Activated CD4-positive, alpha-beta memory T cell treated with anti-CD3 and anti-CD28 coated beads for 36 hours (primary cell): ENCODE measurements around the gene FRAS1. TPM values are rescaled to one million over a fixed set of nuclear protein-coding genes. Genes with fewer than 3 reads are reported as not detected.
"Not testable (repeated sequence)": the region's sequence is repeated elsewhere in the genome, so short reads cannot be mapped to it uniquely, and the experiment has no call there.

ENCODE experiments used
- CTCF ChIA-PET: fragments of 350-600 bp; sonication (Branson Sonifier 250); formaldehyde crosslinking; loops from one replicate; lab custom pipeline; 2021; ENCODE audit warnings: antibody characterized with exemption, inconsistent platforms; lab: Charles Lee
- POLR2A ChIA-PET: fragments of 350-600 bp; sonication (Branson Sonifier 250); formaldehyde crosslinking; loops from one replicate; lab custom pipeline; 2021; ENCODE audit warnings: antibody characterized with exemption; lab: Charles Lee
- DNase-seq: peaks from one replicate; pipeline ENCODE4 v3.0.0-alpha.2; 2020
- H3K27ac Mint-ChIP-seq: one replicate; pipeline ENCODE4 v1.8.0; 2021; ENCODE audit warnings: mixed read lengths
- H3K27me3 Mint-ChIP-seq: one replicate; pipeline ENCODE4 v1.8.0; 2021; ENCODE audit warnings: mixed read lengths
- H3K36me3 Mint-ChIP-seq: one replicate; pipeline ENCODE4 v1.8.0; 2021; ENCODE audit warnings: mixed read lengths
- H3K4me1 Mint-ChIP-seq: one replicate; pipeline ENCODE4 v1.8.0; 2021; ENCODE audit warnings: low read depth, mixed read lengths
- H3K4me3 Mint-ChIP-seq: one replicate; pipeline ENCODE4 v1.8.0; 2021; ENCODE audit warnings: mild to moderate bottlenecking, mixed read lengths
- H3K9me3 Mint-ChIP-seq: one replicate; pipeline ENCODE4 v1.8.0; 2021; ENCODE audit warnings: mixed read lengths
- intact Hi-C: fragments of 100-400 bp; cut with micrococcal nuclease; formaldehyde crosslinking; loops from one replicate; pipeline ENCODE4 v1.15.1; 2023
- total RNA-seq, 2 experiments: library from RNA; stranded (reverse); gene quantifications; one replicate each; pipeline ENCODE4 v1.2.3, GENCODE V29; 2021

Gene FRAS1
- total RNA-seq, 2 experiments from 2014 or later: not detected

- Mint-ChIP-seq H3K27me3 (no peaks in the 10 kb centered on the region), H3K4me1 (no peaks in the 10 kb centered on the region), H3K4me3 (no peak overlapping the region), H3K27ac (no peak overlapping the region), H3K36me3 (no peaks in the 10 kb centered on the region), H3K9me3 (no peaks in the 10 kb centered on the region)
- ChIA-PET CTCF (interaction anchor here (0.6 kb wide), 1 partner anchor 18 kb away, joined by 3 read pairs; no protein-coding TSS in a partner anchor), POLR2A (no interaction called here)
- intact Hi-C loops: no loop called here
- no peak for DNase-seq
These were observed 180.2 kb downstream of the FRAS1 start for GRCh38 chr4:78237360-78237759.

GRCh38 chr4:78242071-78242470, 184.9 kb downstream of the FRAS1 start:
- ChIA-PET CTCF (no interaction called here), POLR2A (no interaction called here)
- DNase-seq: no peak
- Mint-ChIP-seq H3K4me1 (no peaks in the 10 kb centered on the region), H3K4me3 (no peak overlapping the region), H3K36me3 (no peaks in the 10 kb centered on the region), H3K27ac (no peak overlapping the region), H3K27me3 (peaks cover 6% of the 10 kb centered on the region), H3K9me3 (no peaks in the 10 kb centered on the region)
- intact Hi-C loops: no loop called here

- POLR2A ChIA-PET: no interaction called here
- no peak for DNase-seq
- CTCF ChIA-PET: no interaction called here
- H3K36me3 Mint-ChIP-seq: no peaks in the 10 kb centered on the region
- H3K4me3 Mint-ChIP-seq: no peak overlapping the region
- H3K27me3 Mint-ChIP-seq: peaks cover 6% of the 10 kb centered on the region
- no peaks in the 10 kb centered on the region for H3K4me1 Mint-ChIP-seq
- H3K9me3 Mint-ChIP-seq: no peaks in the 10 kb centered on the region
- H3K27ac Mint-ChIP-seq: no peak overlapping the region
- intact Hi-C loops: no loop called here
These were observed 187.8 kb downstream of the FRAS1 start for GRCh38 chr4:78244705-78245485.

- POLR2A ChIA-PET: no interaction called here
- Mint-ChIP-seq H3K36me3 (no peaks in the 10 kb centered on the region), H3K4me1 (no peaks in the 10 kb centered on the region), H3K4me3 (no peak overlapping the region), H3K9me3 (peaks cover 9% of the 10 kb centered on the region), H3K27ac (no peak overlapping the region), H3K27me3 (peaks cover 6% of the 10 kb centered on the region)
- CTCF ChIA-PET: no interaction called here
- DNase-seq: no peak
- intact Hi-C loops: no loop called here
These were observed 190.6 kb downstream of the FRAS1 start for GRCh38 chr4:78247536-78248285.

GRCh38 chr4:78250500-78250899, 193.4 kb downstream of the FRAS1 start:
- Mint-ChIP-seq H3K9me3 (peaks cover 17% of the 10 kb centered on the region), H3K27ac (no peak overlapping the region), H3K27me3 (peaks cover 2% of the 10 kb centered on the region), H3K4me3 (no peak overlapping the region), H3K36me3 (no peaks in the 10 kb centered on the region), H3K4me1 (no peaks in the 10 kb centered on the region)
- intact Hi-C loops: no loop called here
- ChIA-PET POLR2A (no interaction called here), CTCF (no interaction called here)
- DNase-seq: no peak

GRCh38 chr4:78252773-78253172, 195.7 kb downstream of the FRAS1 start:
- DNase-seq, POLR2A ChIA-PET, CTCF ChIA-PET, H3K27me3 Mint-ChIP-seq, H3K4me1 Mint-ChIP-seq, H3K36me3 Mint-ChIP-seq, H3K27ac Mint-ChIP-seq, intact Hi-C loops, H3K4me3 Mint-ChIP-seq: not testable (repeated sequence)
- H3K9me3 Mint-ChIP-seq: peaks cover 17% of the 10 kb centered on the region

- no peak overlapping the region for H3K4me3 Mint-ChIP-seq
- peaks cover 18% of the 10 kb centered on the region for H3K9me3 Mint-ChIP-seq
- POLR2A ChIA-PET: no interaction called here
- H3K27ac Mint-ChIP-seq: no peak overlapping the region
- no peaks in the 10 kb centered on the region for H3K4me1 Mint-ChIP-seq
- H3K27me3 Mint-ChIP-seq: no peaks in the 10 kb centered on the region
- no peak for DNase-seq
- intact Hi-C loops: no loop called here
- CTCF ChIA-PET: no interaction called here
- H3K36me3 Mint-ChIP-seq: no peaks in the 10 kb centered on the region
These were observed 197.8 kb downstream of the FRAS1 start for GRCh38 chr4:78254893-78255292.

- no peak for DNase-seq
These were observed 207.9 kb downstream of the FRAS1 start for GRCh38 chr4:78265006-78265405.

GRCh38 chr4:78267790-78268189, 210.7 kb downstream of the FRAS1 start:
- Mint-ChIP-seq H3K4me3 (no peak overlapping the region), H3K27me3 (no peaks in the 10 kb centered on the region), H3K36me3 (no peaks in the 10 kb centered on the region), H3K4me1 (no peaks in the 10 kb centered on the region), H3K9me3 (peaks cover 7% of the 10 kb centered on the region), H3K27ac (no peak overlapping the region)
- POLR2A ChIA-PET: no interaction called here
- DNase-seq: no peak
- CTCF ChIA-PET: no interaction called here
- intact Hi-C loops: no loop called here

More at GRCh38 chr4:78265006-78265405, 207.9 kb downstream of the FRAS1 start:
- no peak overlapping the region for H3K4me3 Mint-ChIP-seq
- H3K9me3 Mint-ChIP-seq: peaks cover 7% of the 10 kb centered on the region
- no peaks in the 10 kb centered on the region for H3K36me3 Mint-ChIP-seq
- no peaks in the 10 kb centered on the region for H3K27me3 Mint-ChIP-seq
- CTCF ChIA-PET: no interaction called here
- intact Hi-C loops: no loop called here
- no peaks in the 10 kb centered on the region for H3K4me1 Mint-ChIP-seq
- POLR2A ChIA-PET: no interaction called here
- no peak overlapping the region for H3K27ac Mint-ChIP-seq

- DNase-seq: no peak
- no peaks in the 10 kb centered on the region for H3K27me3 Mint-ChIP-seq
- no peaks in the 10 kb centered on the region for H3K36me3 Mint-ChIP-seq
- H3K4me1 Mint-ChIP-seq: no peaks in the 10 kb centered on the region
- H3K27ac Mint-ChIP-seq: no peak overlapping the region
- no peak overlapping the region for H3K4me3 Mint-ChIP-seq
- peaks cover 7% of the 10 kb centered on the region for H3K9me3 Mint-ChIP-seq
- intact Hi-C loops: no loop called here
- ChIA-PET POLR2A (no interaction called here), CTCF (no interaction called here)
These were observed 211.5 kb downstream of the FRAS1 start for GRCh38 chr4:78268597-78268996.

- H3K4me1 Mint-ChIP-seq, intact Hi-C loops, H3K9me3 Mint-ChIP-seq, H3K27ac Mint-ChIP-seq, H3K4me3 Mint-ChIP-seq, H3K36me3 Mint-ChIP-seq, POLR2A ChIA-PET, CTCF ChIA-PET, DNase-seq: not testable (repeated sequence)
- H3K27me3 Mint-ChIP-seq: peaks cover 13% of the 10 kb centered on the region
These were observed 218.3 kb downstream of the FRAS1 start for GRCh38 chr4:78275450-78275849.

GRCh38 chr4:78286281-78286680, 229.2 kb downstream of the FRAS1 start:
- H3K27me3 Mint-ChIP-seq: no peaks in the 10 kb centered on the region
- H3K4me1 Mint-ChIP-seq: no peaks in the 10 kb centered on the region
- H3K36me3 Mint-ChIP-seq: no peaks in the 10 kb centered on the region
- ChIA-PET POLR2A (no interaction called here), CTCF (no interaction called here)
- no peak for DNase-seq
- no peak overlapping the region for H3K4me3 Mint-ChIP-seq
- intact Hi-C loops: no loop called here
- H3K27ac Mint-ChIP-seq: no peak overlapping the region
- no peaks in the 10 kb centered on the region for H3K9me3 Mint-ChIP-seq
